Activated naive CD4-positive, alpha-beta T cell treated with anti-CD3 and anti-CD28 coated beads, Interleukin-2, amount 50 U/mL, for 24 hours (primary cell): ENCODE results near the gene HOXD11.

Source experiments
- H3K27ac Mint-ChIP-seq: one replicate; pipeline ENCODE4 v1.8.0; 2021; ENCODE audit warnings: mild to moderate bottlenecking, mixed read lengths
- H3K27me3 Mint-ChIP-seq: one replicate; pipeline ENCODE4 v1.8.0; 2021; ENCODE audit warnings: mixed read lengths
- H3K36me3 Mint-ChIP-seq: one replicate; pipeline ENCODE4 v1.8.0; 2021; ENCODE audit warnings: mixed read lengths
- H3K4me1 Mint-ChIP-seq: one replicate; pipeline ENCODE4 v1.8.0; 2021; ENCODE audit warnings: mixed read lengths
- H3K4me3 Mint-ChIP-seq: one replicate; pipeline ENCODE4 v1.8.0; 2021; ENCODE audit warnings: mild to moderate bottlenecking, mixed read lengths
- H3K9me3 Mint-ChIP-seq: one replicate; pipeline ENCODE4 v1.8.0; 2021; ENCODE audit warnings: mixed read lengths

HOXD11 gene

GRCh38 chr2:176096986-176097819 lies 9.9 kb upstream of the HOXD11 start:
- Mint-ChIP-seq H3K4me1 (peaks cover 28% of the 10 kb centered on the region), H3K4me3 (peak overlapping the region; percentile 80), H3K27me3 (peaks cover 66% of the 10 kb centered on the region), H3K27ac (no peak overlapping the region), H3K36me3 (no peaks in the 10 kb centered on the region), H3K9me3 (peaks cover 5% of the 10 kb centered on the region)

- Mint-ChIP-seq H3K27me3 (peaks cover 71% of the 10 kb centered on the region), H3K36me3 (no peaks in the 10 kb centered on the region), H3K27ac (no peak overlapping the region), H3K4me1 (peaks cover 28% of the 10 kb centered on the region), H3K4me3 (peak overlapping the region; percentile 80), H3K9me3 (peaks cover 5% of the 10 kb centered on the region)
Observed at GRCh38 chr2:176097820-176098365, 9.2 kb upstream of the HOXD11 start.

- H3K9me3 Mint-ChIP-seq = peaks cover 5% of the 10 kb centered on the region
- H3K36me3 Mint-ChIP-seq = no peaks in the 10 kb centered on the region
- H3K27me3 Mint-ChIP-seq = peaks cover 71% of the 10 kb centered on the region
- H3K4me1 Mint-ChIP-seq = peaks cover 24% of the 10 kb centered on the region
- H3K4me3 Mint-ChIP-seq = no peak overlapping the region
- H3K27ac Mint-ChIP-seq = no peak overlapping the region
Observed at GRCh38 chr2:176098366-176099158, 8.5 kb upstream of the HOXD11 start.

GRCh38 chr2:176099159-176099727 lies 7.8 kb upstream of the HOXD11 start:
- no peaks in the 10 kb centered on the region for H3K36me3 Mint-ChIP-seq
- H3K9me3 Mint-ChIP-seq = no peaks in the 10 kb centered on the region
- H3K4me1 Mint-ChIP-seq = peaks cover 21% of the 10 kb centered on the region
- peaks cover 69% of the 10 kb centered on the region for H3K27me3 Mint-ChIP-seq
- H3K27ac Mint-ChIP-seq = no peak overlapping the region
- H3K4me3 Mint-ChIP-seq = no peak overlapping the region

GRCh38 chr2:176099728-176100546 lies 7.1 kb upstream of the HOXD11 start, which contains the start of gene HOXD12:
Gene HOXD12 (plus strand): TSS chr2:176099795. CDS start chr2:176099802, 7 bp downstream.
- Mint-ChIP-seq H3K27ac (no peak within 1 kb of the TSS), H3K4me1 (peaks cover 22% of the 10 kb centered on the region), H3K36me3 (no peaks in the 10 kb centered on the region), H3K4me3 (no peak within 1 kb of the TSS), H3K9me3 (no peaks in the 10 kb centered on the region), H3K27me3 (peaks cover 69% of the 10 kb centered on the region)

- Mint-ChIP-seq H3K27ac (no peak overlapping the region), H3K4me1 (peaks cover 22% of the 10 kb centered on the region), H3K9me3 (no peaks in the 10 kb centered on the region), H3K4me3 (no peak overlapping the region), H3K36me3 (no peaks in the 10 kb centered on the region), H3K27me3 (peaks cover 69% of the 10 kb centered on the region)
Observed at GRCh38 chr2:176100547-176101140, 6.4 kb upstream of the HOXD11 start.

- no peak overlapping the region for H3K4me3 Mint-ChIP-seq
- peaks cover 28% of the 10 kb centered on the region for H3K4me1 Mint-ChIP-seq
- H3K36me3 Mint-ChIP-seq = peaks cover under 1% of the 10 kb centered on the region
- H3K27ac Mint-ChIP-seq = no peak overlapping the region
- H3K27me3 Mint-ChIP-seq = peaks cover 72% of the 10 kb centered on the region
- no peaks in the 10 kb centered on the region for H3K9me3 Mint-ChIP-seq
Observed at GRCh38 chr2:176101216-176101830, 5.8 kb upstream of the HOXD11 start.

- no peak overlapping the region for H3K27ac Mint-ChIP-seq
- H3K27me3 Mint-ChIP-seq = peaks cover 70% of the 10 kb centered on the region
- no peaks in the 10 kb centered on the region for H3K9me3 Mint-ChIP-seq
- H3K4me1 Mint-ChIP-seq = peaks cover 25% of the 10 kb centered on the region
- H3K36me3 Mint-ChIP-seq = peaks cover 1% of the 10 kb centered on the region
- H3K4me3 Mint-ChIP-seq = no peak overlapping the region
Observed at GRCh38 chr2:176101842-176102241, 5.2 kb upstream of the HOXD11 start.

GRCh38 chr2:176102309-176102866 lies 4.7 kb upstream of the HOXD11 start:
- H3K27ac Mint-ChIP-seq = no peak overlapping the region
- H3K36me3 Mint-ChIP-seq = peaks cover 1% of the 10 kb centered on the region

GRCh38 chr2:176103194-176103593 lies 3.9 kb upstream of the HOXD11 start:
- H3K9me3 Mint-ChIP-seq = no peaks in the 10 kb centered on the region
- H3K4me3 Mint-ChIP-seq = no peak overlapping the region
- peaks cover 1% of the 10 kb centered on the region for H3K36me3 Mint-ChIP-seq
- peaks cover 13% of the 10 kb centered on the region for H3K4me1 Mint-ChIP-seq
- peaks cover 61% of the 10 kb centered on the region for H3K27me3 Mint-ChIP-seq
- peak overlapping the region; percentile 46 for H3K27ac Mint-ChIP-seq

More at GRCh38 chr2:176102309-176102866, 4.7 kb upstream of the HOXD11 start:
- Mint-ChIP-seq H3K4me1 (peaks cover 19% of the 10 kb centered on the region), H3K27me3 (peaks cover 69% of the 10 kb centered on the region), H3K4me3 (no peak overlapping the region), H3K9me3 (no peaks in the 10 kb centered on the region)

- H3K4me3 Mint-ChIP-seq = no peak overlapping the region
- no peaks in the 10 kb centered on the region for H3K9me3 Mint-ChIP-seq
- H3K27me3 Mint-ChIP-seq = peaks cover 60% of the 10 kb centered on the region
- H3K4me1 Mint-ChIP-seq = peaks cover 13% of the 10 kb centered on the region
- H3K36me3 Mint-ChIP-seq = peaks cover 1% of the 10 kb centered on the region
- H3K27ac Mint-ChIP-seq = no peak overlapping the region
Observed at GRCh38 chr2:176103742-176104315, 3.3 kb upstream of the HOXD11 start.

GRCh38 chr2:176104316-176105077 lies 2.6 kb upstream of the HOXD11 start:
- H3K27me3 Mint-ChIP-seq = peaks cover 61% of the 10 kb centered on the region
- H3K27ac Mint-ChIP-seq = peak overlapping the region; percentile 23
- no peak overlapping the region for H3K4me3 Mint-ChIP-seq

GRCh38 chr2:176105078-176105729 lies 1.9 kb upstream of the HOXD11 start:
- peaks cover 1% of the 10 kb centered on the region for H3K36me3 Mint-ChIP-seq
- H3K4me3 Mint-ChIP-seq = no peak overlapping the region
- no peaks in the 10 kb centered on the region for H3K9me3 Mint-ChIP-seq
- peaks cover 17% of the 10 kb centered on the region for H3K4me1 Mint-ChIP-seq
- H3K27me3 Mint-ChIP-seq = peaks cover 64% of the 10 kb centered on the region
- peak overlapping the region; percentile 23 for H3K27ac Mint-ChIP-seq

More at GRCh38 chr2:176104316-176105077, 2.6 kb upstream of the HOXD11 start:
- Mint-ChIP-seq H3K36me3 (peaks cover 1% of the 10 kb centered on the region), H3K9me3 (no peaks in the 10 kb centered on the region), H3K4me1 (peaks cover 16% of the 10 kb centered on the region)
